GM18511 (cell line): ENCODE results near the gene EPB41L4B.

ENCODE experiments used
- ATAC-seq: cut with Tn5 transposase; IDR thresholded peaks from one replicate; pipeline ENCODE4 v1.9.1; 2021; ENCODE audit warnings: mild to moderate bottlenecking, moderate library complexity; ENCODE audit not compliant: unreplicated experiment

EPB41L4B gene

DNA sequence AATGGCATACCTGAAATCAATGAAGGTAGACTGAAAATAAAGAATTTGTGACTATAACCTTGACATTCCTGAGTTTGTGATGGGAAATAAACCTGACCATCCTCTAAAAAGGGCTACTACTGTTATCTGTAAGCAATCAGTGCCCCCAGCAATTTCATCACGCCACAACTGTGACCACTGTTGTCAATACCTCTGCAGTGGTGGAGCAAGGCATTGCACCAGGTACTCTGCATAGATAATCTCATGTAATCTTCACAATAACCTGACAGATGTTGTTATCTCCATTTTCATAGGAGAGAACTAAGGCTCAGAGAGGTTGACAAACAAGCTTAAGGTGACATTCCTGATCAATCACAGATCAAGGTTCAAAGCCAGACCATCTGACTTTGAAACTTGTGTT is 115.3 kb downstream of the EPB41L4B start:
- no peak for ATAC-seq

DNA sequence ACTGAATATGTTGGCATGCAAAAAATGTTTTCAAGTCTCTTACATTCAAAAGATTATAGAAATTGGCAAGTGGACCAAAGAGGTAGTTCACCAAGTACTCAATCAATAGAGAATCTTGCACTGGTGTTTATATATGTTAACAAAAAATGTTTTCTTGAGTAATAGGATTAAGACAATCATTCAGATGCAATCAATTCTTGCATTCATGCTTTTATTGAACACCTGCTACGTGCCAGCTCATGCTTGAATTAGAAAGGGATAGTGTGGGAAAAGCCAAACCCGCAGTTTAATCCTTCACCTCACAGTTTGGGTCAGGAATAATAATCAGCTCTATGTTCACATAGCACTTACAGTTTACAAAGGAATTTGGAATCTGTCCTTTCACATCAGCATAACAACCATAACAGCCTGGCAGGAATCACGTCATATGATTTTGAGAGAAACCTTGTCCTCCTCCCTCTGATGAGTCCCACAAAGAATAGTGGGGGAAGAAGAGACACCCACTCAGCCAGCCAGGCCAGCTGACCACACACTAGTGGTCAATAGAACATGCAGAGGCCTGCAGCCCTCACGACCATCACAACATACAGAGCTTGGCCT is 117.0 kb downstream of the EPB41L4B start:
- ATAC-seq: no peak

DNA sequence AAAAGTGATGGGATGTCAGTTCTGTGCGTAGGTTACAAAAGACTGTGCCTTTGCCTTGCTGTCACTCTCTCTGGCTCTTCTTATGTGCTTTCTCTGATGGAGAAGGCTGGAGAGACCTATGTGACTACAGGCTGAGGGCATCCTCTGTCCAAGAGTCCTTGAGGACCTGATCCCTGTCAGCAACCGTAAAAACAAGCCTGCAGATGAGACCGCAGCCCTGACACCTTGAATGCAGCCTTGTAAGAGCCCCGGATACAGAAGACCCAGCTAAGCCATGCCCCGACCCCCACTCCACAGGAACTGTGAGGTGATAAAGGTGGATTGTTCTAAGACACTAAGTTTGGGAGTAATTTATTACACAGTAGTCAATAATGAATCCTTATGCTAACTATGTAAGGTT is 121.2 kb downstream of the EPB41L4B start:
- no peak for ATAC-seq

DNA sequence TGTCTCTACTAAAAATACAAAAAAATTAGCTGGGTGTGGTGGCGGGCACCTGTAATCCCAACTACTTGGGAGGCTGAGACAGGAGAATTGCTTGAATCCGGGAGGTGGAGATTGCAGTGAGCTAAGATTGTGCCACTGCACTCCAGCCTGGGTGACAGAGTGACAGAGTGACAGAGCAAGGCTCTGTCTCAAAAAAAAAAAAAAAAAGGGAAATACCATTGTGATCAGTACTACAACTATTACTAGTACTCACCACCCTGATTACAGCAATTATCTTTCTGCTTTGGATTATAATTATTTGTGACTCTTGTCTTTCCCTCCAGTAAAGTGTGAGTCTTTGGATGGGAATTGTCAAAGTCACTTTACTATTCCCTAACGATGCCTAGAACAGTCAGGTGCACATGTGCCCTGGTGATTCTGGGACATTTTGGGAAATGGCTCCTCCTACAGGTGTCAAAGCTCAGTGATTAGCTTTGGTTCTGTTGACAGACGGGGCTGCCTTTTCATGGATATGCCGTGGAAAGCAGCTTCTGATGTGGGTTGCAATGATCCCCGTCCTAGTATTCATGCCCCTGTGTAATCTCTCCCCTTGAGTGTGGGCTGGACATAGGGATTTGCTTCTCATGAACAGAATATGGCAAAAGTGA is 122.0 kb downstream of the EPB41L4B start:
- ATAC-seq: no peak

DNA sequence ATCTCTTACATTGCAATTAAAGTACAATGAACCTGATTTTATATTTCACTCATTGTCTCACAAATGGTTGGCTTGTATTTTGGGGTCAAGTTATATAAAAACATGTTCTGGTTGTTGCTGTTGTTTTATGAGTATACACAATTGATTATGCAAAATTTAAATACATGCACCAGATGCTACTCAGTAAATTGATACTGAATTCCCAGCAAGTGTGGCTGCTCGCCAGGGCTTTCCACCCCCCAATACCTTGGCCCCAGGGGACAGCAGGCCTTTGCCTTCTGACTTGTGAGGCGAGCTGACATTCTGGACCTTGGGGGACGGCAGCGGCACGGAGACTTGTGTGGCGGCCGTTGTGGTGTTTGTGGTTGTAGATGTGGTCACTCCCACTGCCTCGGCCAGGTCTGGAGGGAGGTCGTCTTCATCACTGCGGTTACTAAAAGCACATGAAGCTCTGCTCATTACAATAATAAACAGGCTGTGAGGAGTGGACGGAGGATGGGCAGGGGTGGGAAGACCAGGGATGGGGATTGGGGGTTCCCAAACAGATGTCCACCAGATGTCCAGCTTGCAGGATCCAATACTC is 126.8 kb downstream of the EPB41L4B start:
- no peak for ATAC-seq

DNA sequence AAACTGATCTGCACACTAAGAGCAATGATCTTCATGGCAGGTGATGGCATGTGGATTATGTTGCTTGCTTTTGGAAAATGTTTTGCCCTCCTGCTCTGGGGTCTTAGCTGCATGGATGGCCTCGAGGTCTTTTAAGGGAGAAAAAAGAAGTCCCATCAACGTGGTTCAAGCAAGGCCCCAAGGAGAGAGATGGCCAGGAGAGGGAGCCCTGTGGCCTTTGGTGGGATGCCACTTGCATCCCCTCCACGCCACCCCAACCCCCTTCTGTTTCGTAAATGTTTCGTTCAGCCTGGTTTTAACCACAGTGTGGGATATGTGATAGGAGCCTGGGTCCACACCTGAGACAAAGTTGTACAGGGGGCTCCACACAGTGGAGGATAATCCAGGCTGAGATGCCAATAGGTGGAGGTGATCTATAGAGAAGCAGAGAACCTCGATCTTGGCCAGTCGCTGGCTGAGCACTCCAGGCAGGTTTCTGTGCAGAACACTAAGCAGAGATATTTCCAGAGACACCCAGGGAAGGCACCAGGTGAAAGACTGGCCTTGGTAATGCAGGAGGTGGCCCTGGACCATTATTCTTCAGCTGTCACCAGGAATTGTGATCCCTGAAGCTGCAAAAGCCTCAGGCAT is 128.0 kb downstream of the EPB41L4B start:
- ATAC-seq: no peak

DNA sequence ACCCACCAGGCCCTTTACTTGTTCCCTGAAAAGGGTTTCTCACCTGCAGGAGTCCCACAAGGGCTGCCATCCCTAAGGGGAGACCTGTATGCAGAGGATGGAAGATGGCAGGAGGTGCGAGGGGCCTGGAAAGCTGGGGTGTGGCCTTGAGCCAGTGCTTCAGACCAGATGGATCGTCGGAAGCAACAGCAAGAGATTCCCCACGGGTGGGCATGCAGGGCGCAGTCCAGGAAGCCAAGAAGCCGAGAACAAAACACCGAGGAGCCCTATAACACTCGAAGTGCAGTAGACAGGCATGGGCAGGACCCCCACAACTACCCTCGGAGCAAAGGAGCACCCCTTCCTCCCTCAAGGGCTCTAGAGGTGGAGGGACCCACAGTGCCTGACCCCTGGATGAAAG is 129.1 kb downstream of the EPB41L4B start:
- no peak for ATAC-seq

DNA sequence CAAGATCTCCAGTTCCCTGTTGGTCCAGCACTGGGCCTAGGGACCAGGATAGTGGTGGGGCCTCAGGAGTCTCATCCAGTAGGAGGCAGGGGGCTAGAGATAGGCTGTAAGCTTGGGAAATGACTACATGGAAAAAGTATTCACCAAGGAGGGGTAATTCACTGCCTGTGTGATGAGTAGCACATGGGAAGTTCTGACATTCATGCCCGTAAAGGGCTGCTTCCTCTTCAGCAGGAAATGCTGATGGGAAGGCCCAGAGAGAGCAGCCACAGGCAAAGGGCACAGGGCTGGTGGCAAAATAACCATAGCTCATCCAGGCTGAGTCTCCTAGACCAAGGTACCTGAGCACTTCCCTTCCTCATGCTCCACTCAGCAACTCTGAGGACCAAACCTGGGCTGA is 130.7 kb downstream of the EPB41L4B start:
- ATAC-seq: no peak

DNA sequence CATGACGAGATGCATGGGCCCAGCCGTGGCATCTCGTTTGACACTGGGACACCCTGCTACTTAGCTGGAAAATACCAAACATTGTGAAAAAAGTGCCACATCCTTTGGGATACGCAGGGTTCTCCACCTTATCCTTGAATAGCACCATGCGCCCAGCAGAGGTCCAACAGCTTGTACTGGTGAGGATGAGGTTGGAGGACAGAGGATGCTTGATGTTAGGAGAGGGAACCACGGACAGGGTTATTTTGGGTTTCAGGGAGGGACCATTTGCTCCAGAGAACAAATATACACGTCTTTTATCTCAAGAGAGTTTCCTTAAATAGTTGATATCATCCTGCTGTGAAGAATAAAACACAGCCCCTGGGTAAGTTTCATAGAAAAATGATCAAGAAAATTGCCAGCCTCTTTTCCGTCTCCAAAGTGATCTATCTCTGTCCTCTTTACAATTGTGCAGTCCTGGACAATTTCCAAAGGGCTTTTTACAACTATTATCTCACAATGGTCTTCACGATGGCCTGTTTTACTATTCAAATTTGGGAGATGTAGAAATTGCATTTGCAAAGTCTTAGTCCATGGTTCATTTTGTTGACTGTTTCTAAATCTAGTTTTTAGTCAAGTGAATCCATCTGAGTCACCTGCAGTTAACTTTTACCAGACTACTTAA is 133.9 kb downstream of the EPB41L4B start:
- no peak for ATAC-seq

DNA sequence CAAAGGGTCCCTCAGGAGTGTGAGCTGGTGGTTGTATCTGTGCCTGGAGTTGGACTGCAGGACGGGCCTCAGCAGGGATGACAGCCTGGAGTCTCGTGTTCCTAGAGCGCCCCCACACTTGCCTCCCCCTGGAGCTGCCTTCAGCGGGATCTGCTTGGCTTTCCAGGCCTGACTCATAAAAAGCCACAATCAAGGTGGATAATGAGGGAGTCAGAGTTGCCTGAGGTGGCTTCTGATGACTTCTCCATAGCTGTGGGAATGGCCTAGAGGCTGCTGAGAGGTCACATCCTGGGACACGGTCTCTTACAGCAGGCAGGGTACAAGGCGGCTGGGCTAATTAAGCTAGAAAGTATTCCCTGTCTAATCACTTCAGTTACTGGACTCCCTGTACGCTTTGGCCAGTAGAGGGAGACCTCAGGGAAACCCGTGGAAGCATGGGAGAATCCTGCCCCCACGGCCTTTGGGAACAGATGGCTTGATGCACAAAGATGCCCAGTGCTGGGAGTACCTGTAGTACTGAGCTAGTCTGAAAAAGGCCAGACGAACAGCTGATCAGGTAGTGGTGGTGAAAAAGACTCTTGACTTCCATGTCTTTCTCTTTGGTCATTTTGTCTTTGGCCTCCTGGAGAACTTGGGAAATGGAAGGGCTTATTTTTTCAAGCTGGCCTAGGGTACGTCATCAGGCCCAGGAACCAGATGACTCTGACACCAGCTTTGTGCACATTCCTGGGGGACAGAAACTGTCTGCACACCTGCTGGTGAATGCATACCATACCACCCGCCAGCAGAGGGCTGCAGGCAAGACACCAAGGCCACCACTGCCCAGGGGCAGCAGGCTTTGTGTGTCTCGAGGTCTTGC is 137.7 kb downstream of the EPB41L4B start:
- ATAC-seq: peak; percentile 52

DNA sequence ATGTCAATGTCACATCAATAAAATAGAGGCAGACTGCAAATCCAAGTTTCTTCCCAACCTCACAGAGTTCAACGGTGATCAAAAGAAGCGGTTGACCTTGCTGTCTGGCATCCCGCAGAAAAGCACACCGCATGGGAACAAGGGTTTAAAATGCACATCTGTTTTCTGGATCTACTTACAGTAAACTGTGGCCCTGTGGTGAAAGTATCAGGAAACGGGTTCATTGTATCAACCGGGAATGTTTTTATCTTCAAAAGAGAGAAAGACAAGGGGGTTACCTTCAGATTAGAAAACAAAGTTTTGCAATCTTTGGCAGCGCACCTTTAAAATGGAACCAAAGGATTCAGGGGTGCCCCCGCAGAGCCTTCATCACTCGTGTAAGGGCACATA is 138.3 kb downstream of the EPB41L4B start:
- no peak for ATAC-seq

DNA sequence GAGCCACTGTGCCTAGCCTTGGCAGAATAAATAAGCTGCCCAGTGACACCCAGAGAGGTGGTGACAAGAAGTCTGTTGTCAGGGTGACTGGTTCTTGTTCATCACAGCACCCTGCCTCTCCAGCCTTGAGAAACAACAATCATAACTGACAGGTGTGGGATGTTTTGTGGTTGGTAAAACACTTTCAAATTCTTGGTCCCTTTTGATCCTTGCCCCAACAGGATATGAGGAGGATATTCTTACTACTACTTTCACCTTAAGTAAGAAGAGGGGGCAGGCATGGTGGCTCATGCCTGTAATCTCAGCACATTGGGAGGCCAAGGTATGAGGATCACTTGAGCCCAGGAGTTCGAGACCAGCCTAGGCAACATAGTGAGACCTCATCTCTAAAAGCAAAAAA is 139.6 kb downstream of the EPB41L4B start:
- ATAC-seq: peak; percentile 52

DNA sequence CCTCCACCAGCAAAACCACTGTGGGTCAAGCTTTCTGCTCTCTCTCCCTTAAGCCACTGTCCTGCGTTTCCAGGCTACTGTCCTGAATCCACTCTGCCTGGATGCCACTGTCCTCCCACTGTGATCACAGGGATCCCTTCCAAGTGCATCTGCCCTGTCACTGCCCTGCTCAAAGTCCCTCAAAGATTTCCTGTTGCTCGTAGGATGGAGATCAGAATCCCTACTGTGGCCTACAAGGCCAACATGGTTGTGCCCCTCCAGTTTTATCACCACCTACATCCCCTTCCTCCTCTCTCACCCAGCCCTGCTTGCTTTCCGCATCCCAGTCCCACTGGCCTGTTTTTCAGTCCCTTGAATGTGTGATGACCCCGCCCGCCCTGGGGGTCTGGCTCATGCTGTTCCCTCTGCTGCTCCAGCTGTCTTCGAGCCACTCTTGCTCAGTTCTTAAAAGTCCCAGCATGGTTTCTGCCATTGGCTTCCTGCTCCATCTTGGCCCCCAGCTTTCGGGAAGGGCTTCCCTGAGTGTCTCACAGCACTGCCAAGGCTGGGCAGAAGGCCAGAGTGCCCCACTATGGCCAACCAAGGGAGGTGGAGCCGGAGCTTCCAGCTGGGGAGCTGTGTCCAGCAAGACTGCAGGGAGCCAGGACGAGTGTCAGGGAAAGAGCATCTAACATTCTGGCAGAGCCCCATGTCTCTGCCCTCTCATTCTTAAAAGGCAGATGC is 140.9 kb downstream of the EPB41L4B start:
- no peak for ATAC-seq

DNA sequence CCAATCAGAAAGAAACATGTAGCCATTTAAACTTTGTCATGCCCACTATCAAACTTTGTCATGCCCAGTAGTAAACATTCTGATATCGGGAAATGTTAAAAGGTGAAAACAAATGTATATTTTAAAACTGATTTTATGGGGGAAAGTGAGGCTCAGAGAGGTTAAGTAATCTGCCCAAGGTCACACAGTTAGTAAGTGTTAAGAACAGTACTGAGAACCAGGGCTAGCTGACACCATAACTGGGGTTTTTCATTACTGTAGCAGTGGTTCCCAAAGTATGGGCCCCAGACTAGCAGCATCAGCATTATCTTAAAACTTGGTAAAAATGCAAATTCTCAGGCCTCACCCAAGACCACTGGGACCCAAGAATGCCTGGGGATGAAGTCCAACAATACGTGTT is 143.9 kb downstream of the EPB41L4B start:
- ATAC-seq: no peak

DNA sequence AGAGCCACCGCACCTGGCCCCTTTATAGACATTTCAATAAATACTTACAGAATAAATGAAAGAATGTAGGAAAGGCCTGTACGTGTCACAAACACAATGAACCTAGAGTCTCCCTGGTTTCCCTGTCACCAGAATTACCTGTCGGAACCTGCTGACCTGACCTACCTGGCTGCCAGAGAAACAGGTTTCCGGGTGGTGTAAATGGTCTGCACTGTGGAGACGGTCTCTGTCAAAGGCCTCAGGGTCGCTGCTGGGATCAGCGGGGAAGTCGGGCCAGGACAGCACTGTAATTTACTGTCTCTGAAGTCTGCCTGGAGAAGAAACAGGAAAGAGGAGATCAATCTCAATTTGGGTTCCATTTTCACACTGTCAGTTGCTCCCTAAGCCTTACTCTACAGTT is 144.5 kb downstream of the EPB41L4B start:
- ATAC-seq: no peak

DNA sequence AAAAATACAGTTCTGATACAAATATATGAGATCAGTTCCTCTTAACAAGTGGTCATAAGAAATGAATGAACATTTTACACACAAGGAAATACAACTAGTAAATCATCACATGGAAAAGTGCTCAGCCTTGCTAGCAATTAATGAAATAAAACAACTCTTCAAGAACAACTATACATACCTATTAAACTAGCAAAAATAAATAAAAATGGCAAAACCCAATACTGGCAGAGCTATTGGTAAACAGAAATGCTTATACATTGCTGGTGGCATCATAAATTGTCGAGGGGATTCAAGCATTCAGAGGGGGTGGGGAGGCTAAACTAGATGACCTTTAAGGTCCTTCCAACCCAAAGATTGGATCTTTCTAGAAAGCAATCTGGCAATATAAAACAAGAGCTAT is 147.9 kb downstream of the EPB41L4B start:
- no peak for ATAC-seq

DNA sequence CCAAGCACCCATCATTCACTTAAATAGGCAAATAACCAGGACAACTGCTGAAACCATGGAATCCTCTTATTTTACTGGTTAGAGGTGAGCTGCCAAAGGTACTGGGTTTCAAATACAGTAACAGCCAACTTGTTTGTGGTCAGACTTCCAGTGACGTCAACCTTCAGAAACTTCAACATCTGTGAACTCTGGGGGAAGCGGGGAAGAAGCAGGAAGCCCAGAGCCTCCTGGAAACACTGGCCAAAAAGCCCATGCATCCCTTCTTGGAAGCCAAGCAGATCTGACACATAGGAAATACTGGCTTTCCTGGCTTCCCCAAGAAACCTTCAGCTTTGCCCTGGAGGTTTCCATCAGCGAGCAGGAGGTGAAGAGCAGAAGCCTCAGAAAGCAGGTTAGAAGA is 148.9 kb downstream of the EPB41L4B start:
- ATAC-seq: no peak

DNA sequence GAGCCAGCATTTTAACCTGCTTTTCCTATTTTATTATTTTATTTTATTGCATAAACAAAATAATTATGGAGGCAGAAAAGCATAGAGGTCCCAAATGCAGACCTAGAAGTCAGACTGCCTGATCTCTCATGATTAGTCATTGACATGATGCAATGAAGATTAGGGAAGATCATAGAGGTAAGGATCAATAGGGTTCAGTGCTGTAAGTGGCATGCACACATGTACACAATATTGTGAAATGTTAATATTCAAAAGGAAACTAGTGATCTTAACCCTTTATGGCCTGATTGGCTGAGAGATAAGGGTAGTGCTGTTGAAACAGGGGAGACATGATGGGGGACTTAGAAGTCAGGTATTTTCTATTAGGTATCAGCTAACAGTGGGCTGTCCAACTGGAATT is 152.7 kb downstream of the EPB41L4B start:
- ATAC-seq: no peak

DNA sequence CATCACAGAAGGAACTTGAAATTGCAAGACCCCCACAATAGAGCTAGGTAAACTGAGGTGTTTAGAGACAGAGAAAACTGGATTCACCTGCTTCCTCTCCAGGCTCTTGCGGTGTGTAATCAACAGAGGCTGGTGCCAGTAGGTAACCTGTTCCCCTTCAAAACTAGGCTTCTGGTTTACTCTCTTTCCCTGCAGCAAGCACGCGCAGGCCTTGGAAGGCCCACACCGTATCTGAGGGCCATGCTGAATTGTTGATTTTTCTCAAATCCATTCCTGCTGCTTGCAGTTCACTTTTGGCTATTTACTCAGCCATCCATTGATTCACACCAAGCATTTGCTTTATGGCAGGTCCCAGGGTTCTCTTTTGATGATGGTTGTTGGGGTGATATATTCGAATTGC is 153.1 kb downstream of the EPB41L4B start:
- ATAC-seq: no peak
